ENCODE results near the gene MTIF3. TPM values are rescaled to one million over a fixed set of nuclear protein-coding genes. Genes with fewer than 3 reads are reported as not detected.

The MTIF3 gene
- total and polyA plus RNA-seq, 9 donors = 33.7 to 81.2 (median 39.3) TPM

GRCh38 chr13:27474751-27475268 lies 24.4 kb upstream of the MTIF3 start:
- WGBS, 3 donors = 87 to 89% (median 87%) methylated on average over 13 of the region's 13 CpGs

GRCh38 chr13:27472941-27473340 lies 22.6 kb upstream of the MTIF3 start:
- H3K4me3 ChIP-seq = no peak overlapping the region
- TF ChIP-seq EP300 (IDR thresholded peaks at IDR 0.05) = no peak
- TF ChIP-seq POLR2A (IDR thresholded peaks at IDR 0.05) = no peak
- no peak for TF ChIP-seq CTCF (IDR thresholded peaks at IDR 0.05)
- no peak for DNase-seq
- intact Hi-C loops (cut with DNase I) = no loop called here
- H3K27me3 ChIP-seq = no peaks in the 10 kb centered on the region
- 88 to 93% (median 91%) methylated on average over 3 of the region's 3 CpGs for WGBS, 3 donors
- no peaks in the 10 kb centered on the region for H3K4me1 ChIP-seq (ENCODE audit: insufficient read depth)
- no peak overlapping the region for H3K27ac ChIP-seq
- H3K36me3 ChIP-seq = no peaks in the 10 kb centered on the region
- H3K9me3 ChIP-seq = no peaks in the 10 kb centered on the region

More at GRCh38 chr13:27474751-27475268, 24.4 kb upstream of the MTIF3 start:
- Histone ChIP-seq H3K4me1 (ENCODE audit: insufficient read depth) (no peaks in the 10 kb centered on the region), H3K9me3 (no peaks in the 10 kb centered on the region), H3K36me3 (no peaks in the 10 kb centered on the region), H3K4me3 (no peak overlapping the region), H3K27ac (no peak overlapping the region), H3K27me3 (no peaks in the 10 kb centered on the region)
- intact Hi-C loops (cut with DNase I) = no loop called here
- no peak for DNase-seq
- no peak for TF ChIP-seq POLR2A (IDR thresholded peaks at IDR 0.05)
- TF ChIP-seq CTCF (IDR thresholded peaks at IDR 0.05) = no peak
- TF ChIP-seq EP300 (IDR thresholded peaks at IDR 0.05) = no peak

GRCh38 chr13:27472441-27472840 lies 22.1 kb upstream of the MTIF3 start:
- Histone ChIP-seq H3K27ac (no peak overlapping the region), H3K36me3 (no peaks in the 10 kb centered on the region), H3K9me3 (no peaks in the 10 kb centered on the region), H3K4me3 (no peak overlapping the region), H3K4me1 (ENCODE audit: insufficient read depth) (no peaks in the 10 kb centered on the region), H3K27me3 (no peaks in the 10 kb centered on the region)
- WGBS, 3 donors = 81 to 85% (median 84%) methylated on average over 2 of the region's 2 CpGs
- no peak for TF ChIP-seq EP300 (IDR thresholded peaks at IDR 0.05)
- TF ChIP-seq POLR2A (IDR thresholded peaks at IDR 0.05) = no peak
- TF ChIP-seq CTCF (IDR thresholded peaks at IDR 0.05) = no peak
- intact Hi-C loops (cut with DNase I) = no loop called here
- DNase-seq = no peak

DNA sequence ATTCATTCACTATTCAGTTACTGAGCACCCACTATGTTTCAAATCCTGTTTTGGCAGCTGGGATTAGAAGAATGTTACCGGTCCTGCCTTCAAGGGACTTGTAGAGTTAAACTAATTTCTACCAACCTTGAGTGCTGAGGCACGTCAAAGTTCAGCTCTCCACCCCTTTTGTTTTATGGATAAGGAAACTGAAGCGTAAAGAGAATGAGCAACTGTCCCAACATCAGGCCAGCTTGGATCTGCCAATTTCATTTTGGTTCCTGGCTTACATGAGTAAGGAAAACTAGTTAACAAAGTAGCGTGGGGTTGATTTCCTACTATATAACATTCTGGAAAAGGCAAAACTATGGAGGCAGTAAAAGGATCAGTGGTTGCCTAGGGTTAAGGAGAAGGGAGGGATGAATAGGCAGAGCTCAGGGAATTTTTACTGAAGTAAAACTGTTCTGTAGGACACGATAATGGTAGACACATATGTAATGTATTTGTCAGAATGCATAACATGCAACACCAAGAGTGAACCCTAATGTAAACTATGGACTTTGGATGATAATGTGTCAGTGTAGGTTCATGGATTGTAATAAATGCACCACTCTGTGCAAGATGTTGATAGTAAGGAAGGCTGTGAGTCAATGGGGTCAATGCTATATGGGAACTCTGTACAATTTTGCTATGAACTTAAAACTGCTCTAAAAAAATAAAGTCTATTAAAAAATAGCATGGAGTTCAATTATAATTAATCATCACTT lies 19.9 kb upstream of the MTIF3 start:
- H3K27me3 ChIP-seq = no peaks in the 10 kb centered on the region
- intact Hi-C loops (cut with DNase I) = no loop called here
- 67 to 71% (median 68%) methylated on average over 5 of the region's 5 CpGs for WGBS, 3 donors

More for the DNA sequence above, 19.9 kb upstream of the MTIF3 start:
- no peaks in the 10 kb centered on the region for H3K9me3 ChIP-seq
- H3K4me1 ChIP-seq (ENCODE audit: insufficient read depth) = no peaks in the 10 kb centered on the region
- TF ChIP-seq EP300 (IDR thresholded peaks at IDR 0.05) (no peak), POLR2A (IDR thresholded peaks at IDR 0.05) (no peak), CTCF (IDR thresholded peaks at IDR 0.05) (no peak)
- H3K36me3 ChIP-seq = no peaks in the 10 kb centered on the region
- no peak for DNase-seq
- no peak overlapping the region for H3K27ac ChIP-seq
- no peak overlapping the region for H3K4me3 ChIP-seq

All from ovary (tissue), 9 donors.